Neural cell (in vitro differentiated cells): ENCODE results near the gene SLC2A4.

ENCODE experiments used
- CTCF ChIP-seq: fragments of 450-650 bp; IDR thresholded peaks from 2 replicates; pipeline ENCODE4 v1.5.1; 2014; ENCODE audit warnings: antibody characterized with exemption, mild to moderate bottlenecking, moderate library complexity; ENCODE audit not compliant: poor library complexity, severe bottlenecking
- EP300 ChIP-seq: fragments of 450-650 bp; conservative IDR thresholded peaks from 2 replicates; pipeline ENCODE4 v1.6.1; 2014; ENCODE audit warnings: antibody characterized with exemption, mild to moderate bottlenecking, moderate library complexity; ENCODE audit not compliant: poor library complexity, severe bottlenecking
- EZH2 ChIP-seq: fragments of 200-600, 300-800 bp; shearing (Covaris generic), sonication (generic); IDR thresholded peaks from 2 replicates; pipeline ENCODE4 v1.6.1; 2014; ENCODE audit warnings: antibody characterized with exemption, low read length, borderline replicate concordance, mild to moderate bottlenecking; ENCODE audit not compliant: insufficient read depth, poor library complexity, severe bottlenecking
- MXI1 ChIP-seq: fragments of 450-650 bp; conservative IDR thresholded peaks from 2 replicates; pipeline ENCODE4 v1.6.1; 2014; ENCODE audit warnings: antibody characterized with exemption, mild to moderate bottlenecking; ENCODE audit not compliant: poor library complexity, severe bottlenecking
- POLR2AphosphoS5 ChIP-seq: IDR thresholded peaks from 2 replicates; pipeline ENCODE4 v1.6.1; 2012
- RAD21 ChIP-seq: fragments of 450-650 bp; conservative IDR thresholded peaks from 2 replicates; pipeline ENCODE4 v1.6.1; 2014; ENCODE audit warnings: antibody characterized with exemption, mild to moderate bottlenecking, moderate library complexity
- SMC3 ChIP-seq: fragments of 450-650 bp; conservative IDR thresholded peaks from 2 replicates; pipeline ENCODE4 v1.6.1; 2014; ENCODE audit warnings: antibody characterized with exemption, mild to moderate bottlenecking, moderate library complexity; ENCODE audit not compliant: poor library complexity
- TAF1 ChIP-seq: IDR thresholded peaks from 2 replicates; pipeline ENCODE4 v1.6.1; 2012; ENCODE audit warnings: low read depth
- TF ChIP-seq, protein P1 (sequence below): IDR thresholded peaks from 2 replicates; pipeline ENCODE4 v1.6.1; 2012; ENCODE audit warnings: borderline replicate concordance

- TF ChIP-seq CTCF (no peak), EP300 (no peak), EZH2 (no peak), POLR2AphosphoS5 (no peak), SMC3 (no peak), RAD21 (no peak), TAF1 (no peak), MXI1 (no peak)
- TF ChIP-seq, protein P1, sequence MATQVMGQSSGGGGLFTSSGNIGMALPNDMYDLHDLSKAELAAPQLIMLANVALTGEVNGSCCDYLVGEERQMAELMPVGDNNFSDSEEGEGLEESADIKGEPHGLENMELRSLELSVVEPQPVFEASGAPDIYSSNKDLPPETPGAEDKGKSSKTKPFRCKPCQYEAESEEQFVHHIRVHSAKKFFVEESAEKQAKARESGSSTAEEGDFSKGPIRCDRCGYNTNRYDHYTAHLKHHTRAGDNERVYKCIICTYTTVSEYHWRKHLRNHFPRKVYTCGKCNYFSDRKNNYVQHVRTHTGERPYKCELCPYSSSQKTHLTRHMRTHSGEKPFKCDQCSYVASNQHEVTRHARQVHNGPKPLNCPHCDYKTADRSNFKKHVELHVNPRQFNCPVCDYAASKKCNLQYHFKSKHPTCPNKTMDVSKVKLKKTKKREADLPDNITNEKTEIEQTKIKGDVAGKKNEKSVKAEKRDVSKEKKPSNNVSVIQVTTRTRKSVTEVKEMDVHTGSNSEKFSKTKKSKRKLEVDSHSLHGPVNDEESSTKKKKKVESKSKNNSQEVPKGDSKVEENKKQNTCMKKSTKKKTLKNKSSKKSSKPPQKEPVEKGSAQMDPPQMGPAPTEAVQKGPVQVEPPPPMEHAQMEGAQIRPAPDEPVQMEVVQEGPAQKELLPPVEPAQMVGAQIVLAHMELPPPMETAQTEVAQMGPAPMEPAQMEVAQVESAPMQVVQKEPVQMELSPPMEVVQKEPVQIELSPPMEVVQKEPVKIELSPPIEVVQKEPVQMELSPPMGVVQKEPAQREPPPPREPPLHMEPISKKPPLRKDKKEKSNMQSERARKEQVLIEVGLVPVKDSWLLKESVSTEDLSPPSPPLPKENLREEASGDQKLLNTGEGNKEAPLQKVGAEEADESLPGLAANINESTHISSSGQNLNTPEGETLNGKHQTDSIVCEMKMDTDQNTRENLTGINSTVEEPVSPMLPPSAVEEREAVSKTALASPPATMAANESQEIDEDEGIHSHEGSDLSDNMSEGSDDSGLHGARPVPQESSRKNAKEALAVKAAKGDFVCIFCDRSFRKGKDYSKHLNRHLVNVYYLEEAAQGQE: no peak
These were observed 22.0 kb upstream of the SLC2A4 start for GRCh38 chr17:7259555-7259889.
